AG09309 (cell line): ENCODE measurements around the gene EBF3.

Experiments
- DNase-seq: peaks from one replicate; pipeline ENCODE4 v3.0.0-alpha.2; 2010; ENCODE audit warnings: low read depth
- H3K4me3 ChIP-seq: 2 replicates; pipeline ENCODE4 v1.5.1; 2011; ENCODE audit warnings: mild to moderate bottlenecking, low read depth, low read length, moderate library complexity; ENCODE audit not compliant: control insufficient read depth
- TF ChIP-seq, protein P1 (sequence below): IDR thresholded peaks from 2 replicates; pipeline ENCODE4 v1.5.1; 2011; ENCODE audit warnings: mild to moderate bottlenecking, low read depth, low read length, inconsistent platforms; ENCODE audit not compliant: insufficient read depth, control insufficient read depth; ENCODE audit errors: missing control alignments

The EBF3 gene

DNA sequence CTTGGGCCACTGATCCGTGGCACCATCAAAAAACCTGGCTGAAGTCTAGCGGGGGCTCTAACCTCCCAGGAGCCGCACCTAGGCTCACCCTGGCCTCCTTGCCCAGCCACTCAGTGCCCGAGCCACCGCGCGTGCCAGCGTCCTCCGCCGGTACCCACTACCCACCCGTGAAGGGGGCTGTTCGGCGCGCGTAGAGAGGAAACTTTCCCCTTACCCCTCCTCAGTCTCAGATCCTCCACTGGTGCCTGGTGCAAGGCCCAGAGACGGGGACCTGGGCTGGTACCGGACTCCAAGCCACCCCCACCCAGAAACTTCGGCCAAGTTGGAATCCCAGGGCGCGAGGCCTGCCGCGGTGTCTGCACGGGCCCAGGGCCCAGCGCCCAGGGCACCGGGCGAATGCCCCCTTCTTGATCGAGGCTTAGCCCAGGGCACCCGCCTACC is 3.5 kb upstream of the EBF3 start:
- H3K4me3 ChIP-seq = no peak overlapping the region
- DNase-seq = no peak
- TF ChIP-seq, protein P1, sequence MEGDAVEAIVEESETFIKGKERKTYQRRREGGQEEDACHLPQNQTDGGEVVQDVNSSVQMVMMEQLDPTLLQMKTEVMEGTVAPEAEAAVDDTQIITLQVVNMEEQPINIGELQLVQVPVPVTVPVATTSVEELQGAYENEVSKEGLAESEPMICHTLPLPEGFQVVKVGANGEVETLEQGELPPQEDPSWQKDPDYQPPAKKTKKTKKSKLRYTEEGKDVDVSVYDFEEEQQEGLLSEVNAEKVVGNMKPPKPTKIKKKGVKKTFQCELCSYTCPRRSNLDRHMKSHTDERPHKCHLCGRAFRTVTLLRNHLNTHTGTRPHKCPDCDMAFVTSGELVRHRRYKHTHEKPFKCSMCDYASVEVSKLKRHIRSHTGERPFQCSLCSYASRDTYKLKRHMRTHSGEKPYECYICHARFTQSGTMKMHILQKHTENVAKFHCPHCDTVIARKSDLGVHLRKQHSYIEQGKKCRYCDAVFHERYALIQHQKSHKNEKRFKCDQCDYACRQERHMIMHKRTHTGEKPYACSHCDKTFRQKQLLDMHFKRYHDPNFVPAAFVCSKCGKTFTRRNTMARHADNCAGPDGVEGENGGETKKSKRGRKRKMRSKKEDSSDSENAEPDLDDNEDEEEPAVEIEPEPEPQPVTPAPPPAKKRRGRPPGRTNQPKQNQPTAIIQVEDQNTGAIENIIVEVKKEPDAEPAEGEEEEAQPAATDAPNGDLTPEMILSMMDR = no peak

DNA sequence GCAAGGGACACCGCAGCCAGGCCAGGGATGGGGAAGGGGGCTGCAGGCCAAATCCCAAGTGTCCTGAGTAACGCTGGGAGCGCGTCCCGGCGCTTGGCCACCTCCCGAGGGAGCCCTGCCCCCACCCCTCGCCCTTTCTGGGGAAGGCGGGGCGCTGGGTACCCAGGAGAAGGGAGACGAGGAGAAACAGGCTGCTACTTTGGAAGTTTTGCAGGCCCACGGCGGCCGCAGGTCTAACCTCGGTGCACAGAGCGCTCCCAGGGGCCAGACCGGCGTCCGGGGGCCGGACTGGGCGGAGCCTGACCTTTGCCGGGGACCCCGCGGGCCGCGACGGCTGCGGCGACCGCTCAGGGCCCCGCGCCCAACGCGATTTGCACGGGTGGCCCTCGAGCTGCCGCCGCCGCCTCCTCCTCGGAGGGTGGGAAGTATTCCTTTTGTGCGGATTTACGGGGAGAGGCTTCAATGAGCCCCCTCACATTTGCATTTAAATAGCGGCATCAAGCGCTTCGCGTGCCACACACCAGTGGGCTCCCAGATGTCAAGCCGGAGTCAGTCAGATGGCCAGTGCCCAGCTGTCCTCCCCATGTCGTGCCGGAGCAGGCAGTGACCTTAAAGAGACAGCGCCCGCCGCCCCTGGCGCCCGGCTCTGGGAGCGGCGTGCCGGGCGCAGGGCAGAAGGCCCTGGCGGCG is 3.0 kb upstream of the EBF3 start:
- DNase-seq = no peak
- H3K4me3 ChIP-seq = no peak overlapping the region
- TF ChIP-seq, protein P1 = no peak

DNA sequence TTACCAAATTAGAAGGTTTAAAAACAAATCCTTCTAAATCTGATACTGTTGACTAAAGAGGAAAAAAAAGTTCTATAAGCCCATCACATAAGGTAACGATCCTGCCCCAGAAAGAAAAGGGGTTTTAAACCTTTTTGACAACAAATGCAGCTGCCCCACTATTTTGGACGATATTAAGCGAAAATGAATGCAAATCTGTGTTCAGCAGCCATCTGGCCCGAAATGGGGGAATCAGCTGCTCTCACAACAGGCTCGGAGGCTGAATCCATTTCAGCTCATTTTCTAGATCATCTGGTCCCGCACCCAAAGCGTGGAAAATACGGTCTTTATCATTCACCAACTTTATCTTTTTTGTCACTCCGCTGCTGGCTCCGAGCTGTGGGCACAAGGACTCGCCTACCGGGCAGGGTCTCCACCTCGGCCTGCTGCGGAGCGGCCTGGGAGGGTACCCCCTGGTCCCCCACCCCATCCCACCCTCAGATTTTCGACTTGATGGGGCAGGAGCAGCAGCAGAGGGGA is 2.4 kb upstream of the EBF3 start:
- no peak overlapping the region for H3K4me3 ChIP-seq
- no peak for DNase-seq
- TF ChIP-seq, protein P1 = no peak

DNA sequence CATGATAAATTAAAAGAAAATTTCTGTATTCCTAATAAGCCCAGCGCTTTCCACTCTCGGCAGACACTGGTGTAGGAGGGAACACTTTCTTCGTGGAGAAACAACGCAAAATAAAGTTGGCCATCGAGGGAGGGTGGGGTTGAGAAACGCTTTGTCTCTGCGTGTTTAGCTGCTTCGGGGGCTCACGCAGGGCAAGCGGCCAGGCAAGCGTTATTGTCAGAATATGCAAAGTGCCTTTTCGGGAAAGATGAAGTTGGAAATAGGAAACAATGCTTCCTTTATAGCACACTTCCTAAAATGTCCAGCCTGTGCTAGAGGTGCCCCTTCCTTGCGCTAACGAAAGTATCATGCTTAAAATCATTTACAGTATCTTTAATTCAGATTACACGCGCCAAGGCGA is 1.9 kb upstream of the EBF3 start:
- DNase-seq = no peak
- no peak overlapping the region for H3K4me3 ChIP-seq
- TF ChIP-seq, protein P1 = no peak

DNA sequence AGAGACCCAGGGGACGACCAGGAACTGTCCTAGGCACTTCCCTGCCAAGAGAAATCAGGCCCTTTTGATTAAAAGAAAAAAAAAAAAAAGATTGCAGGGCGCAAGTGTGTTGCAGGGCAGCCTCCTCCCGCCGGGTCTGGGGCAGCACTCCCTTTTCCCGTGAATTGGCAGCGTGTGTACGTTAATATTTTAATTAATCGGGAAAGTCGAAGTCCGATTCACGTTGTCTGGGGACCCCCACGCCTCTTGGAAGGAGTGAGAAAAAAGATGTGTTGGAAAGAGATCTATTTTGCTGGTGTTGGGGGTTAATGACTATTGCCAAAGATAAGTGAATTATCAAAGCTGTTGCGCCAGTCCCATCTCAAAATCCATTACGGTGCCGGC is 1.3 kb upstream of the EBF3 start:
- no peak for DNase-seq
- TF ChIP-seq, protein P1 = no peak
- no peak overlapping the region for H3K4me3 ChIP-seq

DNA sequence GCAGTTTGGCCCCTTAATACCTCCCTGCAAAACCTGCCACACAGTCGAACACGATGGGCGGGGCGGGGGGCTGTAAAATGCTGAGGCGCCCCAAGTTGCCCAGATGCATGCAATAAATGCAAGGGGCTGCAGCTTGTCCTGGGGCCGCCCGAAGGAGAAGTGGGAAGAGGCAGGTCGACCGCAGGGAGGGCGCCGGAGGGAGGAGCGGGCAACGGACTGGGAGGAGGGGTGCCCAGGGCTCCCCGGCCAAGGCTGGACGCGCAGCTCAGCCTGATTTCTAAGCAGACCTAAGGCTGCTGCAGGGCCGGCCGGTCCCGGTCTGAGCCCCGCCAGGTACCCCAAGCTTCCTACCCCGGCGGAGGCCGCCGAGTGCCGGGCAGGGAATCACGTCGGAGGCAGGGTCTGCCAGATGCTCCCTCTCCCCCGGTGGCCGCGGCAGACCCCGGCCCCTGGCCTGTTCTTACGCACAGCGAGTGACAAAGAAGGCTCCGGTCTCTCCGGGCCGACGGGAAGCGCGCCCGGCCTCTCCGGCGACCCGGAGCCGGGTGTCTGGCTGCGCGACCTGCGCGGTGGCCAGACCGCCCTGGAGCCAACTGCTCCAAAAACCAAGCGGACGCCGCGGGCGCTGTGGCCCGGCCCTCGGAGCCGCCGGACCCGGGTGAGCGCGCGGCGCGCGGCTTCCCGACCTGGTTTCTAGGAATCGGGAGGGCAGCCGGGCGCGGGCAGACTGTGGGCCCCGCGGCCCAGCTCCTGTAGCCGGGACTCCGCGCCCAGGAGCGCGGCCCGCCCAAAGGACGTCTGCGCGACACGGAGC is 744 bp upstream of the EBF3 start:
- H3K4me3 ChIP-seq = no peak overlapping the region; the same call in 1 of the 2 replicates
- TF ChIP-seq, protein P1 = no peak
- DNase-seq = no peak
